ENCODE measurements around the gene CREB5.

DNA sequence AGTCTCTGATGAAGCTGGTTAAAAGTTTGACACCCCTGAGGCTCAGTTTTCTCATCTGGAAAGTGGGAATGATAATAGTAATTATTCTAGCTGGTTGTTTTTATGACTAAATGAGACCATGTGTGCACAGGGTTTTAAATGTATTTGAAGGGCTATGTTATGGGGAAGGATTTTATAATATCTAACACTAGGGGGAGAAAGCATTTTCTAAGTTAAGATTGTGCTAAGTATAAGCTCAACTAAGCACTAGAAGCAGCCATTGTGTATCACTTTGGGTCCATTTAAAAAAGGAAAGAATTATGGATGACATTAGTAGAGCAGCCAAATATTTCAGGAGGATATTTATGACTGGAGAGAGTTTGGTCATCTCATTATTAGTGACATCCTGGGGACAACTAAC is 49.5 kb upstream of the CREB5 start:
- TF ChIP-seq POLR2A (IDR thresholded peaks at IDR 0.05) (no peak), POLR2AphosphoS5 (IDR thresholded peaks at IDR 0.05) (no peak)
- TF ChIP-seq, protein P1, sequence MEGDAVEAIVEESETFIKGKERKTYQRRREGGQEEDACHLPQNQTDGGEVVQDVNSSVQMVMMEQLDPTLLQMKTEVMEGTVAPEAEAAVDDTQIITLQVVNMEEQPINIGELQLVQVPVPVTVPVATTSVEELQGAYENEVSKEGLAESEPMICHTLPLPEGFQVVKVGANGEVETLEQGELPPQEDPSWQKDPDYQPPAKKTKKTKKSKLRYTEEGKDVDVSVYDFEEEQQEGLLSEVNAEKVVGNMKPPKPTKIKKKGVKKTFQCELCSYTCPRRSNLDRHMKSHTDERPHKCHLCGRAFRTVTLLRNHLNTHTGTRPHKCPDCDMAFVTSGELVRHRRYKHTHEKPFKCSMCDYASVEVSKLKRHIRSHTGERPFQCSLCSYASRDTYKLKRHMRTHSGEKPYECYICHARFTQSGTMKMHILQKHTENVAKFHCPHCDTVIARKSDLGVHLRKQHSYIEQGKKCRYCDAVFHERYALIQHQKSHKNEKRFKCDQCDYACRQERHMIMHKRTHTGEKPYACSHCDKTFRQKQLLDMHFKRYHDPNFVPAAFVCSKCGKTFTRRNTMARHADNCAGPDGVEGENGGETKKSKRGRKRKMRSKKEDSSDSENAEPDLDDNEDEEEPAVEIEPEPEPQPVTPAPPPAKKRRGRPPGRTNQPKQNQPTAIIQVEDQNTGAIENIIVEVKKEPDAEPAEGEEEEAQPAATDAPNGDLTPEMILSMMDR (IDR thresholded peaks at IDR 0.05): no peak
